Fibroblast of mammary gland (primary cell): ENCODE results near the gene COX7A2.
A peak's percentile ranks its signal among the peaks of the same experiment; 100 is the strongest.

Experiments used
- DNase-seq: peaks from one replicate; pipeline ENCODE4 v3.0.0-alpha.2; 2010; ENCODE audit warnings: low read depth
- H3K4me3 ChIP-seq: 2 replicates; pipeline ENCODE4 v1.5.1; 2011; ENCODE audit warnings: low read depth, mild to moderate bottlenecking, low read length, moderate library complexity; ENCODE audit not compliant: control insufficient read depth
- CTCF ChIP-seq: conservative IDR thresholded peaks from 2 replicates; pipeline ENCODE4 v1.5.1; 2011; ENCODE audit warnings: low read depth, low read length, inconsistent platforms; ENCODE audit not compliant: control insufficient read depth, insufficient read depth

The COX7A2 gene

GRCh38 chr6:75206576-75207342, 36.8 kb downstream of the COX7A2 start:
- TF ChIP-seq CTCF, result no peak
- H3K4me3 ChIP-seq, result peak overlapping the region; percentile 99
- DNase-seq, result peak; percentile 67

GRCh38 chr6:75205776-75206575, 37.6 kb downstream of the COX7A2 start, which contains the start of gene COL12A1:
Gene COL12A1, minus strand, starts transcription at chr6:75206053. Its CDS starts 3,261 bp downstream, at chr6:75202792.
- no peak for TF ChIP-seq CTCF
- H3K4me3 ChIP-seq, result peak within 1 kb of the TSS; percentile 99
- DNase-seq, result peak; percentile 99

GRCh38 chr6:75204959-75205775, 38.4 kb downstream of the COX7A2 start:
- DNase-seq, result peak; percentile 70
- peak overlapping the region; percentile 99 for H3K4me3 ChIP-seq
- no peak for TF ChIP-seq CTCF

GRCh38 chr6:75204217-75204958, 39.2 kb downstream of the COX7A2 start:
- H3K4me3 ChIP-seq, result peak overlapping the region; percentile 99
- DNase-seq, result peak; percentile 96
- TF ChIP-seq CTCF, result peak; percentile 77

- peak overlapping the region; percentile 99 for H3K4me3 ChIP-seq
- TF ChIP-seq CTCF, result no peak
These were observed 39.9 kb downstream of the COX7A2 start for GRCh38 chr6:75203721-75204120.

GRCh38 chr6:75202676-75203131, 40.9 kb downstream of the COX7A2 start:
- no peak for TF ChIP-seq CTCF
- peak overlapping the region; percentile 40 for H3K4me3 ChIP-seq
- peak; percentile 48 for DNase-seq

More at GRCh38 chr6:75203721-75204120, 39.9 kb downstream of the COX7A2 start:
- peak; percentile 72 for DNase-seq
